Measurements from ENCODE around the gene SPRR5. TPM values are rescaled to one million over a fixed set of nuclear protein-coding genes. Genes with fewer than 3 reads are reported as not detected.

Gene SPRR5
- polyA plus RNA-seq, 6 donors from 2014 or later: not detected

GRCh38 chr1:152959801-152960451 is 12.9 kb downstream of the SPRR5 start:
- H3K27ac Mint-ChIP-seq: no peak overlapping the region
- H3K4me3 Mint-ChIP-seq: no peak overlapping the region
- H3K36me3 Mint-ChIP-seq: no peaks in the 10 kb centered on the region
- no peak for ATAC-seq (ENCODE audit: low read depth in 2 of 2)
- peaks cover 0 to 7% (median 0%) of the 10 kb centered on the region in 7 donors for H3K9me3 Mint-ChIP-seq
- H3K27me3 Mint-ChIP-seq: peaks cover 19 to 32% (median 30%) of the 10 kb centered on the region in 3 donors
- DNase-seq: no peak
- H3K4me1 Mint-ChIP-seq: peaks cover 10 to 13% (median 11%) of the 10 kb centered on the region in 3 donors

- Mint-ChIP-seq H3K4me3 (peak overlapping the region in 1 of 8 donors; percentile 15), H3K9me3 (peaks cover 0 to 7% (median 0%) of the 10 kb centered on the region in 7 donors), H3K36me3 (no peaks in the 10 kb centered on the region), H3K4me1 (peaks cover 10 to 13% (median 11%) of the 10 kb centered on the region in 3 donors), H3K27ac (no peak overlapping the region), H3K27me3 (peaks cover 19 to 38% (median 36%) of the 10 kb centered on the region in 3 donors)
- ATAC-seq (ENCODE audit: low read depth in 2 of 2) (no peak), DNase-seq (no peak)
Measured at GRCh38 chr1:152960452-152961044, 13.5 kb downstream of the SPRR5 start.

DNA sequence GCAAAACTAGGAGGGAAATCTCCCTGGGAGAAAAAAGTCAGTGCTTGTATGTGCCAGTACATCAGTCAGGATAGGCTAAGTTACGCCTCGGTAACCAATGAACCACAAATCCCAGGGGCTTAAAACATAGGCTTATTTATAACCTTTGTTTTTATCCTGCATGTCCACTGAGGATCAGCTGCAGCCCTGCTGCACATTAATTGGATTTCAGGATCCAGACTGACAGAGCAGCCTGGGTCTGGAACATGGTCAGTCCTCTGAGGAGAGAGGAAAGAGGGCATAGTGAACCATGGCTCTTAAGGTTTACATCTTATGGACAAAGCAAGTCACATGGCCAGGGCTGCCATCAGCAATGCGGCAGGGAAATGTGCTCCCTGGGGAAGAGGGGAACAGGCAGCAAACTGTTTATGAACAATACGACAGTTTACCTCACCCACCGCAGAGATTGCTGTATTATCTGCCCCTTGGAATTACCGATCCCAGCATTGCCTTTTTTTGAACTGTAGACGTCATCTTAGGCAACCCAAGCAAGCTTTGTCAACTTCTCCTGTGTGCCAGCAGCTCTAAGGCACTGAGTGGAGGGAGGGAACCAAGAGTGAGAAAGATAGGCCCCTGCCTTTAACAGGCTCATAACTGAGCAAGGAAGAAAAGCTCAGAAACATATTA is 14.4 kb downstream of the SPRR5 start:
- no peaks in the 10 kb centered on the region for H3K36me3 Mint-ChIP-seq
- DNase-seq (no peak), ATAC-seq (ENCODE audit: low read depth in 2 of 2) (no peak)
- no peak overlapping the region for H3K4me3 Mint-ChIP-seq
- H3K27me3 Mint-ChIP-seq: peaks cover 19 to 43% (median 40%) of the 10 kb centered on the region in 3 donors
- H3K4me1 Mint-ChIP-seq: peaks cover 10 to 13% (median 11%) of the 10 kb centered on the region in 3 donors
- H3K9me3 Mint-ChIP-seq: peaks cover 0 to 7% (median 0%) of the 10 kb centered on the region in 7 donors
- no peak overlapping the region for H3K27ac Mint-ChIP-seq

GRCh38 chr1:152962876-152963415 is 15.9 kb downstream of the SPRR5 start:
- no peak for ATAC-seq (ENCODE audit: low read depth in 2 of 2)
- Mint-ChIP-seq H3K36me3 (no peaks in the 10 kb centered on the region), H3K9me3 (peaks cover 0 to 3% (median 0%) of the 10 kb centered on the region in 7 donors), H3K4me3 (no peak overlapping the region), H3K4me1 (peaks cover 10 to 13% (median 11%) of the 10 kb centered on the region in 3 donors), H3K27me3 (peaks cover 22 to 54% (median 43%) of the 10 kb centered on the region in 3 donors), H3K27ac (no peak overlapping the region)
- no peak for DNase-seq

- no peak overlapping the region for H3K4me3 Mint-ChIP-seq
- H3K9me3 Mint-ChIP-seq: peaks cover 0 to 3% (median 0%) of the 10 kb centered on the region in 7 donors
- peaks cover 21 to 62% (median 45%) of the 10 kb centered on the region in 3 donors for H3K27me3 Mint-ChIP-seq
- H3K36me3 Mint-ChIP-seq: no peaks in the 10 kb centered on the region
- DNase-seq (no peak), ATAC-seq (ENCODE audit: low read depth in 2 of 2) (no peak)
- H3K4me1 Mint-ChIP-seq: peaks cover 10 to 13% (median 11%) of the 10 kb centered on the region in 3 donors
- no peak overlapping the region for H3K27ac Mint-ChIP-seq
Measured at GRCh38 chr1:152964536-152964935, 17.5 kb downstream of the SPRR5 start.

DNA sequence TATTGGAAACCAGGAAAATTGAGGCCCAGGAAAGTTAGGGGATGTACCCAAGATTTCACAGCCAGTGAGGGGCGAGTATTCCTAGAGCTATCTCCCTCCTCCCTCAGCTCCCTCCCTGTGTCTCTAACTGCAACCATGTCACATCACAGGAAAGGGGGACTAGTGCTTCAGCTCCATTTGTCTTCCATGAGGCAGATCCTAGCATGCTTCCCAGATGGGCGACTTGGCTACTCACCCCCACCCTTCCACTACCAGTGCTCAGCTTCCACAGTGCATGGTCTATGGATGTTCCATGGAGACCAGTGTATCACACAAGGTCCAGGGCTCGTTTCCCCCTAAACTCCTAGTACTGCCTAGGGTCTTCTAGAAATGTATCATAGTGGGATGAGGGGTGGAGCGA is 18.8 kb downstream of the SPRR5 start:
- peaks cover 0 to 3% (median 0%) of the 10 kb centered on the region in 7 donors for H3K9me3 Mint-ChIP-seq
- ATAC-seq (ENCODE audit: low read depth in 2 of 2): no peak
- peaks cover 8 to 9% (median 9%) of the 10 kb centered on the region in 3 donors for H3K4me1 Mint-ChIP-seq
- peak overlapping the region in 1 of 6 donors; percentile 86 for H3K27ac Mint-ChIP-seq
- DNase-seq: no peak
- H3K27me3 Mint-ChIP-seq: peaks cover 14 to 58% (median 37%) of the 10 kb centered on the region in 3 donors
- no peaks in the 10 kb centered on the region for H3K36me3 Mint-ChIP-seq
- no peak overlapping the region for H3K4me3 Mint-ChIP-seq

GRCh38 chr1:152967201-152967600 is 20.2 kb downstream of the SPRR5 start:
- Mint-ChIP-seq H3K27ac (no peak overlapping the region), H3K9me3 (peaks cover 0 to 3% (median 0%) of the 10 kb centered on the region in 7 donors)

GRCh38 chr1:152968248-152968647 is 21.2 kb downstream of the SPRR5 start:
- peaks cover 0 to 5% (median 0%) of the 10 kb centered on the region in 7 donors for H3K9me3 Mint-ChIP-seq
- no peaks in the 10 kb centered on the region for H3K4me1 Mint-ChIP-seq
- no peak overlapping the region for H3K27ac Mint-ChIP-seq
- peaks cover 22 to 77% (median 34%) of the 10 kb centered on the region in 3 donors for H3K27me3 Mint-ChIP-seq
- no peaks in the 10 kb centered on the region for H3K36me3 Mint-ChIP-seq
- DNase-seq (no peak), ATAC-seq (ENCODE audit: low read depth in 2 of 2) (no peak)
- H3K4me3 Mint-ChIP-seq: no peak overlapping the region

More at GRCh38 chr1:152967201-152967600, 20.2 kb downstream of the SPRR5 start:
- no peak overlapping the region for H3K4me3 Mint-ChIP-seq
- H3K27me3 Mint-ChIP-seq: peaks cover 19 to 67% (median 31%) of the 10 kb centered on the region in 3 donors
- DNase-seq (no peak), ATAC-seq (ENCODE audit: low read depth in 2 of 2) (no peak)
- no peaks in the 10 kb centered on the region for H3K36me3 Mint-ChIP-seq
- no peaks in the 10 kb centered on the region for H3K4me1 Mint-ChIP-seq

DNA sequence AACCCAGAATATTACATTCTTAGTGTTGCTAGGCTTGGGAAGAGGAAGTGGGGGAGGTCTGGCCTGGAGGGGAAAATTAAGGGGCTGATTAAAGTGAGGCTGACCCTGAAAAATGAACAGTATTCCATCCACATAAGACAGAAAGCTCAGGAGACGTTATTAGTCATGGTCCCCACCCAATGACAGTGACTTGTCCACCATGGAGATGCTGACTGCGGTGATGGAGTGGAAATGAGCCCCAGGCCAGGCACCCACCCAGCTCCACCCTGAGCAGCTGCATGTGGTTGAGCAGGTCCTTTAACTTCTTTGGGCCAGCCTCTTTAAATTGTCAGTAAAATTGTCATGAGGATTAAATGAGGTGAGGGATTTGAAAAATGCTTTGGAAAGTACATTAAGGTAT is 22.0 kb downstream of the SPRR5 start:
- peaks cover 25 to 77% (median 36%) of the 10 kb centered on the region in 3 donors for H3K27me3 Mint-ChIP-seq

GRCh38 chr1:152970495-152970894 is 23.5 kb downstream of the SPRR5 start, which contains the start of gene SPRR4:
Gene SPRR4 (plus strand): TSS chr1:152970648. CDS start chr1:152971891, 1,243 bp downstream.
- Mint-ChIP-seq H3K9me3 (peaks cover 0 to 5% (median 0%) of the 10 kb centered on the region in 7 donors), H3K36me3 (no peaks in the 10 kb centered on the region), H3K4me1 (no peaks in the 10 kb centered on the region), H3K27me3 (peaks cover 32 to 72% (median 33%) of the 10 kb centered on the region in 3 donors), H3K27ac (no peak within 1 kb of the TSS), H3K4me3 (no peak within 1 kb of the TSS)
- DNase-seq (no peak), ATAC-seq (ENCODE audit: low read depth in 2 of 2) (no peak)

More for the DNA sequence above, 22.0 kb downstream of the SPRR5 start:
- Mint-ChIP-seq H3K9me3 (peaks cover 0 to 5% (median 0%) of the 10 kb centered on the region in 7 donors), H3K36me3 (no peaks in the 10 kb centered on the region), H3K4me1 (no peaks in the 10 kb centered on the region), H3K27ac (no peak overlapping the region), H3K4me3 (no peak overlapping the region)
- ATAC-seq (ENCODE audit: low read depth in 2 of 2): no peak
- no peak for DNase-seq

DNA sequence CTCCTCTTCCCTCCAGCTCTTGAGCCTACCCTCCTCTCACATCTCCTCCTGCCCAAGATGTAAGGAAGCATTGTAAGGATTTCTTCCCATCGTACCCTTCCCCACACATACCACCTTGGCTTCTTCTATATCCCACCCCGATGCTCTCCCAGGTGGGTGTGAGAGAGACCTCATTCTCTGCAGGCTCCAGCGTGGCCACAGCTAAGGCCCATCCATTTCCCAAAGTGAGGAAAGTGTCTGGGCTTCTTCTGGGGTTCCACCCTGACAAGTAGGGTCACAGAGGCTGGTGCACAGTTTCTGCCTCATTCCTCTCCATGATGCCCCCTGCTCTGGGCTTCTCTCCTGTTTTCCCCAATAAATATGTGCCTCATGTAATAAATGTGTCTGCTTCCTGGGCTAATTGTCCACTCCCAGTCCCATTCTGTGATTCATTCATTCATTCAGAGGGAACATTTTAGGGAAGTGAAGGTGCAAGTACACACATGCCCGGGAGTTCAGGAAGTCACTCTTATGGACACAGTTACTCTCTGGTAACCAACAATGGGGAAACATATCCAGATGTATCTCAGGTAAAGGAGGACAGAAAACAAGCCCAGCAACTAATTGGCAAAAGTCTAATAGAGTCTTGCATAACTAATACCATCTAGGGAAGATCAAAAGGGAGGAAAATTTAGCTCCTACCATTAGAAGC is 25.3 kb downstream of the SPRR5 start:
- no peak overlapping the region for H3K27ac Mint-ChIP-seq
- ATAC-seq (ENCODE audit: low read depth in 2 of 2) (no peak), DNase-seq (no peak)
- peaks cover 0 to 5% (median 0%) of the 10 kb centered on the region in 7 donors for H3K9me3 Mint-ChIP-seq
- H3K27me3 Mint-ChIP-seq: peaks cover 28 to 76% (median 29%) of the 10 kb centered on the region in 3 donors
- H3K4me3 Mint-ChIP-seq: peak overlapping the region in 1 of 8 donors; percentile 18
- H3K36me3 Mint-ChIP-seq: no peaks in the 10 kb centered on the region
- no peaks in the 10 kb centered on the region for H3K4me1 Mint-ChIP-seq

DNA sequence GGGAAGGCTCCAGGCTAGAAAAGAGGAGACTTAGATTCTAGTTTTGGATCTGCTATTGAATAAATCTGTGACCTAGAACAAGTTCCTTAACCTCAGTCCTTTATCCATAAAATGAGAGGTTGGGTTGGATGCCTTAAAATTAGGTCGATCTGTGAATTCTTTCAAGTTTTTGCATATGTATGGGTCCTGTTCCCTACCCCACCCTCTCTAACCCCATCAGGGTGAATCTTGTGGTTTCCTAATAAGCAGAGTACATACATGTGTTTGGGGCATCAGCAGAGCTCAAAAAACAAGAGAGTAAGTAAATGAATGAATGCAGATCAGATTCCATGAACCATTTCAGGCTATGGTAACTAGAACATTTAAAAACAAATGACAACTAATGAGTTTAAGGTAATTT is 29.7 kb downstream of the SPRR5 start:
- Mint-ChIP-seq H3K4me1 (no peaks in the 10 kb centered on the region), H3K27ac (no peak overlapping the region), H3K27me3 (peaks cover 49 to 76% (median 51%) of the 10 kb centered on the region in 3 donors), H3K9me3 (peaks cover 0 to 5% (median 0%) of the 10 kb centered on the region in 7 donors), H3K36me3 (no peaks in the 10 kb centered on the region), H3K4me3 (no peak overlapping the region)
- no peak for ATAC-seq (ENCODE audit: low read depth in 2 of 2)
- no peak for DNase-seq

GRCh38 chr1:152977614-152978013 is 30.6 kb downstream of the SPRR5 start:
- Mint-ChIP-seq H3K27me3 (peaks cover 44 to 76% (median 60%) of the 10 kb centered on the region in 3 donors), H3K27ac (peak overlapping the region in 1 of 6 donors; percentile 1), H3K4me1 (no peaks in the 10 kb centered on the region), H3K9me3 (peaks cover 0 to 5% (median 0%) of the 10 kb centered on the region in 7 donors), H3K4me3 (no peak overlapping the region), H3K36me3 (no peaks in the 10 kb centered on the region)
- DNase-seq: no peak
- no peak for ATAC-seq (ENCODE audit: low read depth in 2 of 2)

Measured in naive B cell (primary cell).